C4-2B (cell line): ENCODE measurements around the gene LMF1.

Source experiments
- H3K27ac ChIP-seq: fragments of 450-650 bp; 2 replicates; pipeline ENCODE4 v1.5.1; 2017
- CTCF ChIP-seq: fragments of 450-650 bp; conservative IDR thresholded peaks from 2 replicates; pipeline ENCODE4 v1.5.1; 2017; ENCODE audit warnings: mild to moderate bottlenecking
- ZFX ChIP-seq: fragments of 450-650 bp; IDR thresholded peaks from 2 replicates; pipeline ENCODE4 v1.6.1; 2017

LMF1 gene

GRCh38 chr16:919658-920050 lies 51.1 kb downstream of the LMF1 start:
- no peak overlapping the region for H3K27ac ChIP-seq
- TF ChIP-seq ZFX = no peak
- no peak for TF ChIP-seq CTCF

GRCh38 chr16:918741-919657 lies 51.8 kb downstream of the LMF1 start:
- TF ChIP-seq CTCF (no peak), ZFX (no peak)
- no peak overlapping the region for H3K27ac ChIP-seq

GRCh38 chr16:918068-918467 lies 52.7 kb downstream of the LMF1 start:
- H3K27ac ChIP-seq = no peak overlapping the region
- TF ChIP-seq ZFX (no peak), CTCF (no peak)

GRCh38 chr16:917591-918061 lies 53.2 kb downstream of the LMF1 start:
- TF ChIP-seq ZFX (no peak), CTCF (no peak)
- no peak overlapping the region for H3K27ac ChIP-seq

GRCh38 chr16:916035-916799 lies 54.6 kb downstream of the LMF1 start:
- TF ChIP-seq ZFX (no peak), CTCF (no peak)
- H3K27ac ChIP-seq = no peak overlapping the region

GRCh38 chr16:915546-915945 lies 55.2 kb downstream of the LMF1 start:
- no peak overlapping the region for H3K27ac ChIP-seq
- no peak for TF ChIP-seq ZFX
- TF ChIP-seq CTCF = no peak

- TF ChIP-seq ZFX (no peak), CTCF (no peak)
- H3K27ac ChIP-seq = no peak overlapping the region
Observed at GRCh38 chr16:914440-914839, 56.3 kb downstream of the LMF1 start.
